Ovary (tissue), 9 donors: Measurements from ENCODE around the gene OR51B4. TPM values are rescaled to one million over a fixed set of nuclear protein-coding genes. Genes with fewer than 3 reads are reported as not detected.

Experiments used
- DNase-seq, 5 donors: peaks; one replicate each; pipeline ENCODE4 v3.0.0-alpha.2; 2019 to 2020
- H3K27ac ChIP-seq, 2 donors: fragments of 200-600 bp; one replicate each; pipeline versions ENCODE4 v1.5.1 to v1.8.0; 2019 to 2022
- H3K27me3 ChIP-seq: fragments of 200-600 bp; one replicate; pipeline ENCODE4 v1.8.0; 2022
- H3K36me3 ChIP-seq: fragments of 200-600 bp; sonication (generic); one replicate; pipeline ENCODE4 v1.5.1; 2019
- H3K4me1 ChIP-seq: one replicate; pipeline ENCODE4 v1.8.1; 2013; ENCODE audit warnings: mild to moderate bottlenecking, moderate library complexity; ENCODE audit not compliant: insufficient read depth
- H3K4me3 ChIP-seq: fragments of 200-600 bp; sonication (generic); one replicate; pipeline ENCODE4 v1.5.1; 2017
- H3K9me3 ChIP-seq, 2 donors: fragments of 200-600 bp in 1 of 2; sonication (generic) in 1 of 2; one replicate each; pipeline versions ENCODE4 v1.5.1 to v1.8.1; 2013 to 2019; ENCODE audit warnings: mild to moderate bottlenecking in 1 of 2, moderate library complexity in 1 of 2
- CTCF ChIP-seq, 3 donors: fragments of 450-650 bp in 2 of 3; fragments of 200-600 bp in 1 of 3; IDR thresholded peaks; one replicate each; pipeline versions ENCODE4 v1.5.1 to v1.8.0; 2016 to 2022; ENCODE audit warnings: antibody characterized with exemption in 3 of 3, mild to moderate bottlenecking in 1 of 3
- EP300 ChIP-seq: sonication (generic); formaldehyde crosslinking; IDR thresholded peaks from one replicate; pipeline ENCODE4 v1.6.1; 2017; ENCODE audit warnings: antibody characterized with exemption
- POLR2A ChIP-seq: fragments of 450-650 bp; IDR thresholded peaks from one replicate; pipeline ENCODE4 v1.6.1; 2017; ENCODE audit warnings: antibody characterized with exemption, mild to moderate bottlenecking, moderate library complexity
- WGBS, 3 donors: extraction: QIAGEN DNeasy Blood & Tissue Kit in 1 of 3; methylation state at CpG; one replicate each; pipeline versions ENCODE4 v1.1.5 to v1.1.7; 2013 to 2017; 5-methylcytosine and 5-hydroxymethylcytosine counted together
- intact Hi-C, 4 donors: fragments of 100-400 bp; cut with DNase I; formaldehyde crosslinking; loops; one replicate each; pipeline versions ENCODE4 v1.11.0 to v1.15.1; 2022 to 2023
- polyA plus RNA-seq, 2 donors: library from polyadenylated mRNA; stranded (reverse); fragments of 200-250 nt in 1 of 2; fragments of 350-450 nt in 1 of 2; fragmentation: Illumina TruSeq in 1 of 2; extraction: RNeasy Lipid Tissue Mini Kit (QIAGEN cat#74804) in 1 of 2; gene quantifications; one replicate each; pipeline ENCODE4 v1.2.3, GENCODE V29; 2013 to 2014
- total RNA-seq, 7 donors: library from RNA; depleted of rRNA in 2 of 7; stranded (reverse); fragments of >200 nt in 2 of 7; fragmentation: NEBNext Ultra II Directional in 3 of 7; extraction: Animal tissue kit (Norgen Biotek cat#: 25700) in 3 of 7; gene quantifications; one replicate each; pipeline versions ENCODE4 v1.1.0 to v1.2.4, GENCODE V29; 2016 to 2023
- donor health status: DM: no; HTN: no; CAD: no; lungs with moderate emphysema.
- donor health status: DM: no; HTN: no; CAD: no.
- donor health status: Bipolar disorder and iron deficiency.
- donor health status: DM: yes; HTN: yes; CAD: no.
- donor health status: DM: no; HTN: no; CAD: no.
- donor health status: DM: yes; HTN: yes; CAD: no.

OR51B4 gene
- total and polyA plus RNA-seq, 9 donors: 0.25 to 0.63 (median 0.46) TPM; not detected in 5

- H3K4me1 ChIP-seq: no peaks in the 10 kb centered on the region
- 74 to 83% (median 75%) methylated on average over 7 of the region's 7 CpGs for WGBS, 3 donors
- no peaks in the 10 kb centered on the region for H3K36me3 ChIP-seq
- no peaks in the 10 kb centered on the region for H3K27me3 ChIP-seq
- intact Hi-C loops: no loop called here
- TF ChIP-seq POLR2A (no peak), EP300 (no peak), CTCF (IDR thresholded peaks at IDR 0.05) (no peak)
- DNase-seq: no peak
- H3K4me3 ChIP-seq: no peak overlapping the region
- H3K9me3 ChIP-seq: no peaks in the 10 kb centered on the region
- no peak overlapping the region for H3K27ac ChIP-seq
These were observed 13.4 kb downstream of the OR51B4 start for GRCh38 chr11:5288108-5288905.

DNA sequence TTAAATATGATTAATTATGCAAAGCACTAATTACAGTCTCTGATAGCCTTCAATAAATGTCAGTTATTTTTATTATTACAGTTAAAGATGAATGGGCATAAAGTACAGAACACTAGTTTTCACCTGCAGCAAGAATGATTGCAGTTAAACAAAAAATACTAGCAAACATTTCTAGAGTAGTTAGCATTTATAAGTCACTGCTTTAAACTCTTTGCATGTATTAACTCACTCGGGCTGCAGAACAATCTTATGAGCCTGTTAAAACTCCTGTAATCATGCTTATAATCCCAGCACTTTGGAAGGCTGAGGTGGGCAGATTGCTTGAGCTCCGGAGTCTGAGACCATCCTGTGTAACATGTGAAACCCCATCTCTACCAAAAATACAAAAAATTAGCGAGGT, 14.8 kb downstream of the OR51B4 start:
- DNase-seq: no peak
- intact Hi-C loops: no loop called here
- Histone ChIP-seq H3K4me3 (no peak overlapping the region), H3K27ac (no peak overlapping the region), H3K4me1 (no peaks in the 10 kb centered on the region), H3K9me3 (no peaks in the 10 kb centered on the region), H3K36me3 (no peaks in the 10 kb centered on the region), H3K27me3 (no peaks in the 10 kb centered on the region)
- 81 to 89% (median 83%) methylated on average over 3 of the region's 3 CpGs for WGBS, 3 donors
- TF ChIP-seq CTCF (IDR thresholded peaks at IDR 0.05): no peak
- no peak for TF ChIP-seq EP300
- no peak for TF ChIP-seq POLR2A

DNA sequence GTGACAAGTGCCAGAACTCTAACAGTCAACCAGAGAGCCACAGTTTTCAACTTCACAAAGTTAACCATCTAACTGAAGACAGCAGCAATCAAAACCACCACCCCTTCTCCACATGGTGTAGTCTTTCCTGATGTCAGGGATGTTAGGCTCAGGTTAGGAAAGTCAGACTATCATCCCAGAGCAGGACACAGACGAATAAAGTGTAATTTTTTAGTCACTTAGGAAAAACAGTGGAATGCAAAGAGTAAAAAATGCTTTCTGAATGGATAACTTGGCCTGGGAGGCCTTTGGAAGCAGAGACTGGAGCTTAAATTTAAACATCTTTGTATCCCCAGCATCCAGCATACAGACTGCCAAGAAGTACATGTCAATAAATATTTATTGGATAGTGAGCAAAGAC, 15.4 kb downstream of the OR51B4 start:
- intact Hi-C loops: no loop called here
- DNase-seq: no peak
- no peak for TF ChIP-seq EP300
- TF ChIP-seq CTCF (IDR thresholded peaks at IDR 0.05): no peak
- TF ChIP-seq POLR2A: no peak
- no peak overlapping the region for H3K4me3 ChIP-seq
- H3K27me3 ChIP-seq: no peaks in the 10 kb centered on the region
- 40 to 47% (median 46%) methylated on average over 1 of the region's 1 CpG for WGBS, 3 donors
- H3K9me3 ChIP-seq: no peaks in the 10 kb centered on the region
- no peaks in the 10 kb centered on the region for H3K36me3 ChIP-seq
- no peaks in the 10 kb centered on the region for H3K4me1 ChIP-seq
- no peak overlapping the region for H3K27ac ChIP-seq

DNA sequence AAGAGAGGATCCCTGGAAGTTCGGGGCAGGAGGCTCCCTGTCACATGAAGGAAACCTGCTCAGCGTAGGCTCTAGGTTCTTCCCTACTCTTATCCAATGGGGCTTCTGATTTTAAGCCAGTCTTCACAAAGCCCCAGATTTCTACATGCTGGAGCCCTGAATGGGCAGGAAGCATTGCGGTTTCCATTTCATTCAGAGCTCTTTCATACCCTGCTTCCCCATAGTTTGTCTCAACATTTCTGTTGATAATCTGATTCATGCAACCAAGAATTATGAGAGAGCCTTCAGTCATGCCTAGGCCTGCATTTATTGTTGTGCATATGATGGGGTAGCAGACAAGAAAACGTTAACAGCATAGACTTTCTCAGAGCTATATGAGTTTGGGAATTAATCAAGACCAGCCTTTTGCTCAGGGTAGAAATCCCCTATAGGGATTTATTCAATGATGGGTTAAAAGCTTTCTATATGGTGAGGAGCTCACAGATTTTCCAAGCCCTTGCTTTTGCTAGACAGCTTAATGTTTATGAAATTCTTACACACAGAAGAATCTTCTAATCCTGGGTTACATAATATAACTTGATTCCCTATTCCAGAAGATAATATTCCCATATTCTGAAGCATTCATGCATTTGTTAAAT, 15.9 kb downstream of the OR51B4 start:
- Histone ChIP-seq H3K27ac (no peak overlapping the region), H3K9me3 (no peaks in the 10 kb centered on the region), H3K4me3 (no peak overlapping the region), H3K4me1 (no peaks in the 10 kb centered on the region), H3K36me3 (no peaks in the 10 kb centered on the region), H3K27me3 (no peaks in the 10 kb centered on the region)
- WGBS, 3 donors: 89 to 92% (median 89%) methylated on average over 4 of the region's 4 CpGs
- no peak for DNase-seq
- TF ChIP-seq POLR2A (no peak), CTCF (IDR thresholded peaks at IDR 0.05) (no peak), EP300 (no peak)
- intact Hi-C loops: no loop called here
